HepG2 (cell line): Measurements from ENCODE around the gene DIS3L2. TPM values are rescaled to one million over a fixed set of nuclear protein-coding genes. Genes with fewer than 3 reads are reported as not detected.

Source experiments
- ATAC-seq: fragments of 200-7000 bp; cut with Tn5 transposase; 3 replicates; pipeline ENCODE4 v1.9.1; 2020; ENCODE audit warnings: mild to moderate bottlenecking, moderate library complexity
- BruUV-seq: library from RNA; stranded (reverse); fragments of 400-500 nt; replicated peaks from 2 replicates; lab custom pipeline; 2021; lab: Mats Ljungman, UMichigan
- CTCF ChIA-PET: fragments of 300-600 bp; formaldehyde crosslinking; extraction: SDS; loops from one replicate; lab custom pipeline; 2021; ENCODE audit warnings: low total read pairs, inconsistent platforms, low intra/inter-chr PET ratio; lab: Yijun Ruan, JAX
- POLR2A ChIA-PET: fragments of 350-600 bp; sonication (Branson Sonifier 250); formaldehyde crosslinking; loops from one replicate; lab custom pipeline; 2020; ENCODE audit warnings: antibody characterized with exemption, inconsistent platforms; lab: Yijun Ruan, JAX
- DNase-seq: peaks from one replicate; pipeline ENCODE4 v3.0.0-alpha.2; 2015; ENCODE audit warnings: low spot score
- FAIRE-seq: peaks from 3 replicates; lab custom pipeline; 2011; peaks lifted over from hg19 to GRCh38; lab: Jason Lieb, UNC
- H2AFZ ChIP-seq: one replicate; pipeline ENCODE4 v1.6.1; 2011; ENCODE audit warnings: low read length, inconsistent platforms
- H3K27ac ChIP-seq: fragments of 300-600 bp; 3 replicates; pipeline ENCODE4 v1.8.0; 2011; ENCODE audit warnings: mixed run types, mild to moderate bottlenecking, mixed read lengths, low read length, inconsistent platforms; ENCODE audit not compliant: insufficient read depth; ENCODE audit errors: extremely low read length
- H3K27me3 ChIP-seq, 2 experiments: fragments of 200-600 bp in 1 of 2; 2 replicates in 1 of 2; 3 replicates in 1 of 2; pipeline versions ENCODE4 v1.6.0 to v1.8.0; 2011; ENCODE audit warnings: low read length in 2 of 2, mild to moderate bottlenecking in 2 of 2, moderate library complexity in 2 of 2, inconsistent platforms in 1 of 2; ENCODE audit not compliant: insufficient read depth in 2 of 2, control insufficient read depth in 1 of 2
- H3K36me3 ChIP-seq, 2 experiments: fragments of 200-600 bp in 1 of 2; replicated peaks in 1 of 2; 2 replicates in 1 of 2; 3 replicates in 1 of 2; pipeline versions ENCODE4 v1.5.1 to v1.8.0; 2011; ENCODE audit warnings: low read length in 2 of 2, inconsistent platforms in 1 of 2; ENCODE audit not compliant: insufficient read depth in 2 of 2, control insufficient read depth in 1 of 2
- H3K4me1 ChIP-seq: 2 replicates; pipeline ENCODE4 v1.5.1; 2012; ENCODE audit warnings: low read length, inconsistent platforms; ENCODE audit not compliant: insufficient read depth
- H3K4me2 ChIP-seq: 2 replicates; pipeline ENCODE4 v1.6.0; 2011; ENCODE audit warnings: low read depth, low read length, inconsistent platforms
- H3K4me3 ChIP-seq, 3 experiments: fragments of 200-600 bp in 1 of 3; sonication (generic), shearing (Covaris generic) in 1 of 3; replicated peaks in 1 of 3; 2 replicates each; pipeline ENCODE4 v1.5.1; 2011 to 2016; ENCODE audit warnings: low read length in 3 of 3, inconsistent platforms in 2 of 3, low read depth in 2 of 3, mild to moderate bottlenecking in 2 of 3, control low read depth in 1 of 3, mixed read lengths in 1 of 3; ENCODE audit not compliant: insufficient read depth in 1 of 3
- H3K79me2 ChIP-seq: one replicate; pipeline ENCODE4 v1.6.1; 2011; ENCODE audit warnings: low read length, inconsistent platforms; ENCODE audit not compliant: insufficient read depth
- H3K9ac ChIP-seq: 2 replicates; pipeline ENCODE4 v1.6.0; 2011; ENCODE audit warnings: mild to moderate bottlenecking, low read depth, low read length, inconsistent platforms; ENCODE audit not compliant: insufficient read depth
- H3K9me3 ChIP-seq: 2 replicates; pipeline ENCODE4 v1.5.1; 2012; ENCODE audit warnings: mild to moderate bottlenecking, low read length
- H4K20me1 ChIP-seq: 2 replicates; pipeline ENCODE4 v1.6.0; 2011; ENCODE audit warnings: inconsistent platforms, mild to moderate bottlenecking, low read length, moderate library complexity; ENCODE audit not compliant: insufficient read depth
- CEBPB ChIP-seq: IDR thresholded peaks from 2 replicates; pipeline ENCODE4 v1.6.1; 2011; ENCODE audit warnings: low read depth, low read length, improper control_type of control experiment, borderline replicate concordance
- HDAC1 ChIP-seq: sonication (generic); formaldehyde crosslinking; IDR thresholded peaks from 2 replicates; pipeline ENCODE4 v1.5.1; 2020; ENCODE audit warnings: mild to moderate bottlenecking, missing genetic modification reagents
- ISX ChIP-seq: sonication (generic); formaldehyde crosslinking; conservative IDR thresholded peaks from 2 replicates; pipeline ENCODE4 v1.5.0; 2020; ENCODE audit warnings: missing genetic modification reagents
- MLLT10 ChIP-seq: sonication (generic); formaldehyde crosslinking; IDR thresholded peaks from 2 replicates; pipeline ENCODE4 v1.4.0; 2020; ENCODE audit warnings: missing genetic modification reagents
- NAIF1 ChIP-seq: sonication (generic); formaldehyde crosslinking; IDR thresholded peaks from 2 replicates; pipeline ENCODE4 v1.5.0; 2020; ENCODE audit warnings: mild to moderate bottlenecking, missing genetic modification reagents, borderline replicate concordance
- ZNF329 ChIP-seq: sonication (generic); formaldehyde crosslinking; IDR thresholded peaks from 2 replicates; pipeline ENCODE4 v1.9.0; 2021; ENCODE audit warnings: low read depth, mild to moderate bottlenecking, missing genetic modification reagents
- ZNF768 ChIP-seq: sonication (generic); formaldehyde crosslinking; IDR thresholded peaks from 2 replicates; pipeline ENCODE4 v1.4.0; 2020; ENCODE audit warnings: missing genetic modification reagents
- WGBS: methylation state at CpG from one replicate; pipeline ENCODE4 v1.1.6; 2017; ENCODE audit warnings: low lambda C conversion rate; 5-methylcytosine and 5-hydroxymethylcytosine counted together
- in situ Hi-C: cut with HindIII; loops from 2 replicates; pipeline ENCODE4 v1.10.0; 2017; ENCODE audit warnings: low pct_unique_long_range_greater_than_20kb; ENCODE audit not compliant: extremely low pct_ligation_motif_present
- intact Hi-C: fragments of 100-400 bp; cut with micrococcal nuclease; formaldehyde crosslinking; loops from one replicate; pipeline ENCODE4 v1.10.0; 2022; ENCODE audit not compliant: unreplicated experiment
- polyA plus RNA-seq, 8 experiments: library from polyadenylated mRNA; depleted of rRNA in 3 of 8; stranded (reverse) in 7 of 8; unstranded in 1 of 8; fragments of >200 nt; fragmentation: Illumina TruSeq in 4 of 8; extraction: Trizol in 4 of 8; gene quantifications; 2 replicates each; pipeline versions ENCODE4 v1.2.1 to v1.2.3, GENCODE V29; 2011 to 2016; ENCODE audit warnings: low read depth in 4 of 8, missing spikeins in 1 of 8, mixed read lengths in 1 of 8; ENCODE audit not compliant: insufficient read depth in 1 of 8
- total RNA-seq, 5 experiments: library from RNA; depleted of rRNA; stranded (reverse); fragments of >200 nt; fragmentation: Illumina TruSeq; extraction: Trizol; gene quantifications; 2 replicates each; pipeline ENCODE4 v1.2.3, GENCODE V29; 2016; ENCODE audit warnings: low read depth in 1 of 5
- TF ChIP-seq, protein P1 (sequence below): sonication (generic); formaldehyde crosslinking; IDR thresholded peaks from 2 replicates; pipeline ENCODE4 v1.5.0; 2020; ENCODE audit warnings: mild to moderate bottlenecking, missing genetic modification reagents

The DIS3L2 gene
- total and polyA plus RNA-seq, 2 of the 13 experiments (the other 11 are each of a cell fraction or from before 2014, with no cell fraction given) = 7.0 to 23.9 TPM

- TF ChIP-seq ISX (no peak), CEBPB (peak; percentile 15; the same call in 1 of the 2 replicates)
- Histone ChIP-seq H3K4me1 (no peaks in the 10 kb centered on the region), H4K20me1 (no peaks in the 10 kb centered on the region), H3K4me2 (no peak overlapping the region), H3K9me3 (no peaks in the 10 kb centered on the region), H3K27ac (no peak overlapping the region), H3K9ac (no peak overlapping the region), H3K36me3 (peaks cover 1 to 7% of the 10 kb centered on the region in 2 experiments; a peak in 1 of 5 replicates), H3K27me3 (no peaks in the 10 kb centered on the region), H3K4me3 (no peak overlapping the region), H3K79me2 (no peaks in the 10 kb centered on the region), H2AFZ (no peak overlapping the region)
- no peak for ATAC-seq
- ChIA-PET CTCF (no interaction called here), POLR2A (no interaction called here)
- in situ Hi-C loops = no loop called here
- intact Hi-C loops = loop anchor here (5.0 kb wide), 1 partner anchor 1079 kb away; no protein-coding TSS in a partner anchor
- no TSS peak for BruUV-seq
- DNase-seq = no peak
- WGBS = 100% methylated on average over 1 of the region's 1 CpG
- no peak for FAIRE-seq
Observed at GRCh38 chr2:232225895-232226294, 264.4 kb downstream of the DIS3L2 start.

DNA sequence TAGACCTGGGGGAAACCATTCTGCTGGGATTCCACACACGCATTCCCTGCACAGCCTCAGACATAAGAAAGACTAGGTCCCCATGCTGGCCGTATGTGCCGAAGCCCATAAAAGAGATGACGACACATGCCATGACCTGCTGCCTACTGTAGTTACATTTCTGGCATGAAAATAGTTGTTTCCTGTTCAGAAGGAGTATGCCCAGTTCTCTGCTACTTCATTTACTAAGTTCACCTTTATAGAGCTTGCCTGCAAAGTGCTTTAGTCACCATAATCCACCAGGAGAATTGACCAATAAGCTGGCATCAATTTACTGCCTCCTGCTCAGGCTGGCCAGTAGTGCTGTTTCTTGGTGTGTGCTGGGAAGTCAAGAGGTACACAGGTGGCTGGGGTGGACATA is 266.8 kb downstream of the DIS3L2 start:
- WGBS = 96% methylated on average over 4 of the region's 4 CpGs
- ATAC-seq (no peak), FAIRE-seq (no peak), DNase-seq (no peak)
- H3K27ac ChIP-seq = no peak overlapping the region
- H3K4me3 ChIP-seq = no peak overlapping the region
- no peaks in the 10 kb centered on the region for H3K79me2 ChIP-seq
- 0 out of 5 replicates have a peak, but pooled peaks cover 0 to 3% of the 10 kb centered on the region in 2 experiments for H3K36me3 ChIP-seq
- POLR2A ChIA-PET = no interaction called here
- H4K20me1 ChIP-seq = no peaks in the 10 kb centered on the region
- no peak overlapping the region for H3K9ac ChIP-seq
- no peaks in the 10 kb centered on the region for H3K9me3 ChIP-seq
- intact Hi-C loops = loop anchor here (5.0 kb wide), 1 partner anchor 1081 kb away; no protein-coding TSS in a partner anchor
- H3K4me2 ChIP-seq = no peak overlapping the region
- CTCF ChIA-PET = no interaction called here
- TF ChIP-seq ZNF329 = no peak
- TF ChIP-seq, protein P1, sequence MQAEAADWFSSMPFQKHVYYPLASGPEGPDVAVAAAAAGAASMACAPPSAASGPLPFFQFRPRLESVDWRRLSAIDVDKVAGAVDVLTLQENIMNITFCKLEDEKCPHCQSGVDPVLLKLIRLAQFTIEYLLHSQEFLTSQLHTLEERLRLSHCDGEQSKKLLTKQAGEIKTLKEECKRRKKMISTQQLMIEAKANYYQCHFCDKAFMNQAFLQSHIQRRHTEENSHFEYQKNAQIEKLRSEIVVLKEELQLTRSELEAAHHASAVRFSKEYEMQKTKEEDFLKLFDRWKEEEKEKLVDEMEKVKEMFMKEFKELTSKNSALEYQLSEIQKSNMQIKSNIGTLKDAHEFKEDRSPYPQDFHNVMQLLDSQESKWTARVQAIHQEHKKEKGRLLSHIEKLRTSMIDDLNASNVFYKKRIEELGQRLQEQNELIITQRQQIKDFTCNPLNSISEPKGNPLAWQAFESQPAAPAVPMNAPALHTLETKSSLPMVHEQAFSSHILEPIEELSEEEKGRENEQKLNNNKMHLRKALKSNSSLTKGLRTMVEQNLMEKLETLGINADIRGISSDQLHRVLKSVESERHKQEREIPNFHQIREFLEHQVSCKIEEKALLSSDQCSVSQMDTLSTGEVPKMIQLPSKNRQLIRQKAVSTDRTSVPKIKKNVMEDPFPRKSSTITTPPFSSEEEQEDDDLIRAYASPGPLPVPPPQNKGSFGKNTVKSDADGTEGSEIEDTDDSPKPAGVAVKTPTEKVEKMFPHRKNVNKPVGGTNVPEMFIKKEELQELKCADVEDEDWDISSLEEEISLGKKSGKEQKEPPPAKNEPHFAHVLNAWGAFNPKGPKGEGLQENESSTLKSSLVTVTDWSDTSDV (CRISPR knock-in tag) = no peak
- no peak for TF ChIP-seq ZNF768 (CRISPR knock-in tag)
- TF ChIP-seq HDAC1 (CRISPR knock-in tag) = no peak
- no peak for TF ChIP-seq MLLT10 (CRISPR knock-in tag)
- no peak for TF ChIP-seq NAIF1 (CRISPR knock-in tag)
- H2AFZ ChIP-seq = no peak overlapping the region
- in situ Hi-C loops = no loop called here
- no peaks in the 10 kb centered on the region for H3K4me1 ChIP-seq
- H3K27me3 ChIP-seq = no peaks in the 10 kb centered on the region
- BruUV-seq = no TSS peak
